Peyer's patch (tissue), 4 donors: ENCODE results near the gene OAS3. TPM values are rescaled to one million over a fixed set of nuclear protein-coding genes. Genes with fewer than 3 reads are reported as not detected.

ENCODE experiments used
- DNase-seq, 3 donors: peaks; one replicate each; pipeline ENCODE4 v3.0.0-alpha.2; 2017 to 2019
- H3K27ac ChIP-seq, 4 donors: fragments of 200-600 bp; sonication (generic); one replicate each; pipeline ENCODE4 v1.5.1; 2016 to 2019
- H3K27me3 ChIP-seq, 2 donors: fragments of 200-600 bp; sonication (generic); one replicate each; pipeline ENCODE4 v1.5.1; 2019
- H3K36me3 ChIP-seq, 3 donors: fragments of 200-600 bp; sonication (generic); one replicate each; pipeline ENCODE4 v1.5.1; 2016 to 2019
- H3K4me1 ChIP-seq, 4 donors: fragments of 200-600 bp; sonication (generic); one replicate each; pipeline ENCODE4 v1.5.1; 2016 to 2019
- H3K4me3 ChIP-seq, 4 donors: fragments of 200-600 bp; sonication (generic); 1 replicate in 3 of 4; 2 replicates in 1 of 4; pipeline ENCODE4 v1.5.1; 2016 to 2019; ENCODE audit warnings: mild to moderate bottlenecking in 1 of 4
- H3K9me3 ChIP-seq, 4 donors: fragments of 200-600 bp; sonication (generic); one replicate each; pipeline ENCODE4 v1.5.1; 2016 to 2019; ENCODE audit warnings: mild to moderate bottlenecking in 1 of 4
- POLR2A ChIP-seq, 2 donors: fragments of 450-650 bp; IDR thresholded peaks; one replicate each; pipeline ENCODE4 v1.5.1; 2017; ENCODE audit warnings: antibody characterized with exemption in 2 of 2, mild to moderate bottlenecking in 2 of 2, moderate library complexity in 2 of 2
- total RNA-seq, 4 donors: library from RNA; depleted of rRNA; stranded (reverse); fragments of >200 nt; gene quantifications; one replicate each; pipeline ENCODE4 v1.1.0, GENCODE V29; 2016
- TF ChIP-seq, protein P1 (sequence below), 6 experiments: fragments of 450-650 bp in 4 of 6; fragments of 200-600 bp in 2 of 6; sonication (generic) in 1 of 6; IDR thresholded peaks; one replicate each; pipeline ENCODE4 v1.5.1; 2017 to 2019; ENCODE audit warnings: antibody characterized with exemption in 6 of 6, mild to moderate bottlenecking in 3 of 6, moderate library complexity in 1 of 6

Gene OAS3
- total RNA-seq, 4 donors from 2014 or later = 7.1 to 53.6 (median 16.7) TPM

DNA sequence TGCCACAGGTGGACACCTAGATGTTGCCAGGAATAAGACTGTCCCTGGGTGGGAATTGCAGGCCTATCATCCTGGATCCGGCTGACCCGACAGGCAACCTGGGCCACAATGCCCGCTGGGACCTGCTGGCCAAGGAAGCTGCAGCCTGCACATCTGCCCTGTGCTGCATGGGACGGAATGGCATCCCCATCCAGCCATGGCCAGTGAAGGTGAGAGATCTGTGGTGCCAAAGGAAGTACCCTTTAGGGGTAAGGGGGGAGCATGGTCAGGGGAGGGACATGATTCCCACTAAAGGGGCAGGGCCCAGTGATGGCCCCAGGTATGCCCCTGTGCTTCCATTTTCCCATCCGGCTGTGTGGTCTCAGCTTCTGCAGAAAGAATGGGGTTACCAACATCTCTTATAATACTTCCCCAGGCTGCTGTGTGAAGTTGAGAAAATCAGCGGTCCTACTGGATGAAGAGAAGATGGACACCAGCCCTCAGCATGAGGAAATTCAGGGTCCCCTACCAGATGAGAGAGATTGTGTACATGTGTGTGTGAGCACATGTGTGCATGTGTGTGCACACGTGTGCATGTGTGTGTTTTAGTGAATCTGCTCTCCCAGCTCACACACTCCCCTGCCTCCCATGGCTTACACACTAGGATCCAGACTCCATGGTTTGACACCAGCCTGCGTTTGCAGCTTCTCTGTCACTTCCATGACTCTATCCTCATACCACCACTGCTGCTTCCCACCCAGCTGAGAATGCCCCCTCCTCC, 31.5 kb downstream of the OAS3 start:
- TF ChIP-seq, protein P1, sequence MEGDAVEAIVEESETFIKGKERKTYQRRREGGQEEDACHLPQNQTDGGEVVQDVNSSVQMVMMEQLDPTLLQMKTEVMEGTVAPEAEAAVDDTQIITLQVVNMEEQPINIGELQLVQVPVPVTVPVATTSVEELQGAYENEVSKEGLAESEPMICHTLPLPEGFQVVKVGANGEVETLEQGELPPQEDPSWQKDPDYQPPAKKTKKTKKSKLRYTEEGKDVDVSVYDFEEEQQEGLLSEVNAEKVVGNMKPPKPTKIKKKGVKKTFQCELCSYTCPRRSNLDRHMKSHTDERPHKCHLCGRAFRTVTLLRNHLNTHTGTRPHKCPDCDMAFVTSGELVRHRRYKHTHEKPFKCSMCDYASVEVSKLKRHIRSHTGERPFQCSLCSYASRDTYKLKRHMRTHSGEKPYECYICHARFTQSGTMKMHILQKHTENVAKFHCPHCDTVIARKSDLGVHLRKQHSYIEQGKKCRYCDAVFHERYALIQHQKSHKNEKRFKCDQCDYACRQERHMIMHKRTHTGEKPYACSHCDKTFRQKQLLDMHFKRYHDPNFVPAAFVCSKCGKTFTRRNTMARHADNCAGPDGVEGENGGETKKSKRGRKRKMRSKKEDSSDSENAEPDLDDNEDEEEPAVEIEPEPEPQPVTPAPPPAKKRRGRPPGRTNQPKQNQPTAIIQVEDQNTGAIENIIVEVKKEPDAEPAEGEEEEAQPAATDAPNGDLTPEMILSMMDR (IDR thresholded peaks at IDR 0.05) = no peak
- no peak for TF ChIP-seq POLR2A (IDR thresholded peaks at IDR 0.05)
- DNase-seq = no peak
- Histone ChIP-seq H3K36me3 (peaks cover 0 to 24% (median 0%) of the 10 kb centered on the region in 3 donors), H3K27me3 (no peaks in the 10 kb centered on the region), H3K4me1 (no peaks in the 10 kb centered on the region), H3K27ac (no peak overlapping the region), H3K9me3 (no peaks in the 10 kb centered on the region), H3K4me3 (no peak overlapping the region)

DNA sequence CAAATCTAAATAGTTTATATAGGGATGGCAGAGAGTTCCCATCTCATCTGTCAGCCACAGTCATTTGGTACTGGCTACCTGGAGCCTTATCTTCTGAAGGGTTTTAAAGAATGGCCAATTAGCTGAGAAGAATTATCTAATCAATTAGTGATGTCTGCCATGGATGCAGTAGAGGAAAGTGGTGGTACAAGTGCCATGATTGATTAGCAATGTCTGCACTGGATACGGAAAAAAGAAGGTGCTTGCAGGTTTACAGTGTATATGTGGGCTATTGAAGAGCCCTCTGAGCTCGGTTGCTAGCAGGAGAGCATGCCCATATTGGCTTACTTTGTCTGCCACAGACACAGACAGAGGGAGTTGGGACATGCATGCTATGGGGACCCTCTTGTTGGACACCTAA, 32.1 kb downstream of the OAS3 start:
- TF ChIP-seq, protein P1 (IDR thresholded peaks at IDR 0.05) = no peak
- no peak for TF ChIP-seq POLR2A (IDR thresholded peaks at IDR 0.05)
- DNase-seq = no peak
- Histone ChIP-seq H3K36me3 (peaks cover 0 to 24% (median 0%) of the 10 kb centered on the region in 3 donors), H3K27ac (no peak overlapping the region), H3K4me3 (no peak overlapping the region), H3K9me3 (no peaks in the 10 kb centered on the region), H3K4me1 (no peaks in the 10 kb centered on the region), H3K27me3 (no peaks in the 10 kb centered on the region)

DNA sequence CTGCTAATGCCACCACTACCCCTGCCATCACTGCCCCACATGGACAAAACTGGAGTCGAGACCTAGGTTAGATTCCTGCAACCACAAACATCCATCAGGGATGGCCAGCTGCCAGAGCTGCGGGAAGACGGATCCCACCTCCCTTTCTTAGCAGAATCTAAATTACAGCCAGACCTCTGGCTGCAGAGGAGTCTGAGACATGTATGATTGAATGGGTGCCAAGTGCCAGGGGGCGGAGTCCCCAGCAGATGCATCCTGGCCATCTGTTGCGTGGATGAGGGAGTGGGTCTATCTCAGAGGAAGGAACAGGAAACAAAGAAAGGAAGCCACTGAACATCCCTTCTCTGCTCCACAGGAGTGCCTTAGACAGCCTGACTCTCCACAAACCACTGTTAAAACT, 33.0 kb downstream of the OAS3 start:
- Histone ChIP-seq H3K9me3 (no peaks in the 10 kb centered on the region), H3K27me3 (no peaks in the 10 kb centered on the region), H3K27ac (no peak overlapping the region), H3K4me1 (no peaks in the 10 kb centered on the region), H3K36me3 (peaks cover 0 to 17% (median 0%) of the 10 kb centered on the region in 3 donors), H3K4me3 (no peak overlapping the region)
- TF ChIP-seq, protein P1 (IDR thresholded peaks at IDR 0.05) = no peak
- TF ChIP-seq POLR2A (IDR thresholded peaks at IDR 0.05) = no peak
- DNase-seq = no peak

DNA sequence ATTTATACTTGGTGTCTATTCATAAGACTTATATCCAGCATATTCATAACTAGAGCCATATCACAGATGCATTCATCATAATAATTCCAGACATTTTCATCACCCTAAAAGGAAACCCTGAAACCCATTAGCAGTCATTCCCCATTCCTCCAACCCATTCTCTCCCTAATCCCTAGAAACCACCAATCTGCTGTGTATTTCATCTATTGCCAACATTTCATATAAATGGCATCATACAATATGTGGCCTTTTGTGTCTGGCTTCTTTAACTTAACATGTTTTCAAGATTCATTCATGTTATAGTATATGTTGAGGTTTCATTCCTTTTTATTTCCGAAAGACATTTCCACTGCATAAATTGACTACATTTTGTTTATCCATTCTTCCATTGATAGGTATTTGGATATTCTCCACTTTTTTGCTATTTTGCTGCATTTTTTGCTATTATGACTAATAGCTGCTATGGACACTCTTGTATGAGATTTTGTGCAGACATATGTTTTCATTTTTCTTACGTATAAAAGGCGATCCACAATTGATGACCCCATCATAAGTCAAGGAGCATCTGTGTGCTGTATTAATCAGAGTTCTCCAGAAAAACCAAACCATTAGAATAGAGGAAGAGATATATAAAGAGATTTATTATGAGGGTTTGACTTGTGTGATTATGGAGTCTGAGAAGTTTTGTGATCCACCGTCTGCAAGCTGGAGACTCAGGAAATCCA, 34.9 kb downstream of the OAS3 start:
- Histone ChIP-seq H3K27ac (no peak overlapping the region), H3K9me3 (no peaks in the 10 kb centered on the region)

DNA sequence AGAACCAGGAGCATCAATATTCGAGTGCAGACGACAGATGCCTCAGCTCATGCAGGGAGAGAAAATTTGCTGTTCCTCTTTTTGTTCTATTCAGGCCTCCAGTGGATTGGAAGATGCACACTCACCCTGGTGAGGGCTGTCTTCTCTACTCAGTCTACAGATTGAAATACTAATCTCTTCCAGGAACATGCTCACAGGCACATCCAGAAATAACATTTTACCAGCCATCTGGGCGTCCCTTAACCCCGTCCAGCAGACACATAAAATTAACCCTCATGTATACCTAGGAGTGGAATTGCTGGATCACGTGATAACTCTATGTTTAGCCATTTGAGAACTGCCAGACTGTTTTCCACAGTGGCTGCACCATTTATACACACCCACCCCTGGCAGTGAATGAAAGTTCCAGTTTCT, 35.6 kb downstream of the OAS3 start:
- TF ChIP-seq, protein P1 (IDR thresholded peaks at IDR 0.05) = no peak
- no peak for TF ChIP-seq POLR2A (IDR thresholded peaks at IDR 0.05)
- Histone ChIP-seq H3K27ac (no peak overlapping the region), H3K27me3 (no peaks in the 10 kb centered on the region), H3K36me3 (no peaks in the 10 kb centered on the region), H3K4me3 (no peak overlapping the region), H3K4me1 (no peaks in the 10 kb centered on the region), H3K9me3 (no peaks in the 10 kb centered on the region)
- no peak for DNase-seq

More for the DNA sequence above, 34.9 kb downstream of the OAS3 start:
- no peak for TF ChIP-seq POLR2A (IDR thresholded peaks at IDR 0.05)
- TF ChIP-seq, protein P1 (IDR thresholded peaks at IDR 0.05) = no peak
- H3K27me3 ChIP-seq = no peaks in the 10 kb centered on the region
- H3K4me3 ChIP-seq = no peak overlapping the region
- DNase-seq = no peak
- peaks cover 0 to 2% (median 0%) of the 10 kb centered on the region in 3 donors for H3K36me3 ChIP-seq
- H3K4me1 ChIP-seq = no peaks in the 10 kb centered on the region
